Liver (tissue), 9 donors: ENCODE data around the gene EDAR. TPM values are rescaled to one million over a fixed set of nuclear protein-coding genes. Genes with fewer than 3 reads are reported as not detected.
A peak's percentile ranks its signal among the peaks of the same experiment; 100 is the strongest.

ENCODE experiments used
- DNase-seq: peaks from one replicate; pipeline ENCODE4 v3.0.0-alpha.2; 2017; ENCODE audit warnings: low spot score
- H3K27ac ChIP-seq, 2 donors: one replicate each; pipeline ENCODE4 v1.7.0; 2013; ENCODE audit warnings: inconsistent platforms in 2 of 2, low read length in 2 of 2, control low read depth in 1 of 2, low read depth in 1 of 2, mild to moderate bottlenecking in 1 of 2
- H3K27me3 ChIP-seq, 4 donors: one replicate each; pipeline versions ENCODE4 v1.6.1 to v1.7.0; 2013; ENCODE audit warnings: low read length in 3 of 4, inconsistent platforms in 1 of 4, mild to moderate bottlenecking in 1 of 4, moderate library complexity in 1 of 4; ENCODE audit not compliant: control insufficient read depth in 4 of 4, insufficient read depth in 4 of 4
- H3K36me3 ChIP-seq, 4 donors: one replicate each; pipeline versions ENCODE4 v1.6.1 to v1.7.0; 2013; ENCODE audit warnings: low read length in 3 of 4, mild to moderate bottlenecking in 3 of 4, low read depth in 1 of 4, moderate library complexity in 1 of 4; ENCODE audit not compliant: control insufficient read depth in 4 of 4, insufficient read depth in 3 of 4
- H3K4me1 ChIP-seq, 4 donors: one replicate each; pipeline versions ENCODE4 v1.6.1 to v1.7.0; 2013; ENCODE audit warnings: low read length in 3 of 4, mild to moderate bottlenecking in 3 of 4, moderate library complexity in 1 of 4; ENCODE audit not compliant: control insufficient read depth in 4 of 4, insufficient read depth in 4 of 4
- H3K4me3 ChIP-seq, 3 donors: one replicate each; pipeline versions ENCODE4 v1.6.1 to v1.7.0; 2013; ENCODE audit warnings: low read length in 3 of 3, control low read depth in 1 of 3, low read depth in 1 of 3, mild to moderate bottlenecking in 1 of 3
- H3K9ac ChIP-seq, 2 donors: one replicate each; pipeline ENCODE4 v1.7.0; 2013; ENCODE audit warnings: low read length in 2 of 2, mild to moderate bottlenecking in 2 of 2, moderate library complexity in 2 of 2, control low read depth in 1 of 2, low read depth in 1 of 2
- H3K9me3 ChIP-seq, 4 donors: one replicate each; pipeline versions ENCODE4 v1.6.1 to v1.7.0; 2013; ENCODE audit warnings: low read length in 3 of 4; ENCODE audit not compliant: control insufficient read depth in 4 of 4
- EGR1 ChIP-seq, 2 donors: IDR thresholded peaks; 2 replicates each; pipeline ENCODE4 v1.6.1; 2016 to 2018; ENCODE audit warnings: antibody characterized with exemption in 2 of 2, low read depth in 2 of 2
- FOXA1 ChIP-seq: IDR thresholded peaks from 2 replicates; pipeline ENCODE4 v1.6.1; 2016; ENCODE audit warnings: antibody characterized with exemption
- FOXA2 ChIP-seq: IDR thresholded peaks from 2 replicates; pipeline ENCODE4 v1.6.1; 2016; ENCODE audit warnings: antibody characterized with exemption
- GABPA ChIP-seq, 2 donors: IDR thresholded peaks in 1 of 2; conservative IDR thresholded peaks in 1 of 2; 2 replicates each; pipeline ENCODE4 v1.6.1; 2016; ENCODE audit warnings: antibody characterized with exemption in 2 of 2, mild to moderate bottlenecking in 1 of 2, moderate library complexity in 1 of 2
- HNF4A ChIP-seq, 2 donors: conservative IDR thresholded peaks; 2 replicates each; pipeline ENCODE4 v1.6.1; 2016; ENCODE audit warnings: antibody characterized with exemption in 2 of 2, mild to moderate bottlenecking in 2 of 2
- HNF4G ChIP-seq: IDR thresholded peaks from 2 replicates; pipeline ENCODE4 v1.6.1; 2016; ENCODE audit warnings: antibody characterized with exemption
- JUND ChIP-seq, 2 donors: IDR thresholded peaks; 2 replicates each; pipeline ENCODE4 v1.6.1; 2016; ENCODE audit warnings: antibody characterized with exemption in 2 of 2
- NR2F2 ChIP-seq: IDR thresholded peaks from 2 replicates; pipeline ENCODE4 v1.6.1; 2016; ENCODE audit warnings: antibody characterized with exemption
- RAD21 ChIP-seq, 2 donors: IDR thresholded peaks; 2 replicates each; pipeline ENCODE4 v1.6.1; 2016; ENCODE audit warnings: antibody characterized with exemption in 2 of 2, mild to moderate bottlenecking in 2 of 2
- REST ChIP-seq: IDR thresholded peaks from 2 replicates; pipeline ENCODE4 v1.6.1; 2016; ENCODE audit warnings: antibody characterized with exemption, mild to moderate bottlenecking
- RXRA ChIP-seq, 2 donors: IDR thresholded peaks; 2 replicates each; pipeline ENCODE4 v1.6.1; 2017 to 2018; ENCODE audit warnings: antibody characterized with exemption in 2 of 2, mild to moderate bottlenecking in 1 of 2
- SP1 ChIP-seq: IDR thresholded peaks from 2 replicates; pipeline ENCODE4 v1.6.1; 2018; ENCODE audit warnings: antibody characterized with exemption, mild to moderate bottlenecking
- TAF1 ChIP-seq: conservative IDR thresholded peaks from 2 replicates; pipeline ENCODE4 v1.6.1; 2016; ENCODE audit warnings: antibody characterized with exemption, mild to moderate bottlenecking
- YY1 ChIP-seq: IDR thresholded peaks from 2 replicates; pipeline ENCODE4 v1.6.1; 2016; ENCODE audit warnings: antibody characterized with exemption, mild to moderate bottlenecking
- WGBS: extraction: QIAGEN DNeasy Blood & Tissue Kit; methylation state at CpG from one replicate; pipeline ENCODE4 v1.1.7; 2013; 5-methylcytosine and 5-hydroxymethylcytosine counted together
- polyA plus RNA-seq, 2 donors: library from polyadenylated mRNA; stranded (reverse) in 1 of 2; unstranded in 1 of 2; fragments of 200-250 nt in 1 of 2; fragments of >200 nt in 1 of 2; fragmentation: Nextera tagmentation in 1 of 2; extraction: Ambion mirVana in 1 of 2; gene quantifications; one replicate each; pipeline versions ENCODE4 v1.2.1 to v1.2.3, GENCODE V29; 2013 to 2015
- total RNA-seq, 2 donors: library from RNA; depleted of rRNA; stranded (reverse); fragments of >200 nt; gene quantifications; one replicate each; pipeline ENCODE4 v1.2.3, GENCODE V29; 2014
- TF ChIP-seq, protein P1 (sequence below): IDR thresholded peaks from 2 replicates; pipeline ENCODE4 v1.6.1; 2016; ENCODE audit warnings: antibody characterized with exemption
- TF ChIP-seq, protein P2 (sequence below): fragments of 150-350 bp; IDR thresholded peaks from 2 replicates; pipeline ENCODE4 v1.5.1; 2017; ENCODE audit warnings: improper control_type of control experiment, low read depth, low read length; ENCODE audit not compliant: missing input control
- TF ChIP-seq, protein P3 (sequence below): IDR thresholded peaks from 2 replicates; pipeline ENCODE4 v1.6.1; 2016; ENCODE audit warnings: antibody characterized with exemption
- TF ChIP-seq, protein P4 (sequence below): IDR thresholded peaks from 2 replicates; pipeline ENCODE4 v1.6.1; 2016; ENCODE audit warnings: antibody characterized with exemption
- donor health status: healthy.
- donor health status: healthy.
- donor health status: healthy.
- donor health status: healthy.
- donor health status: healthy.

EDAR gene
- total and polyA plus RNA-seq, 4 donors, result 0.09 to 0.50 (median 0.10) TPM

GRCh38 chr2:109005686-109006204 is 16.7 kb upstream of the EDAR start (continued):
- TF ChIP-seq, protein P1, sequence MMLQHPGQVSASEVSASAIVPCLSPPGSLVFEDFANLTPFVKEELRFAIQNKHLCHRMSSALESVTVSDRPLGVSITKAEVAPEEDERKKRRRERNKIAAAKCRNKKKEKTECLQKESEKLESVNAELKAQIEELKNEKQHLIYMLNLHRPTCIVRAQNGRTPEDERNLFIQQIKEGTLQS, result no peak
- peak; percentile 64 to 77 for TF ChIP-seq RXRA (IDR thresholded peaks at IDR 0.05)
- TF ChIP-seq FOXA1, result peak; percentile 18
- peak; percentile 67 for TF ChIP-seq YY1

DNA sequence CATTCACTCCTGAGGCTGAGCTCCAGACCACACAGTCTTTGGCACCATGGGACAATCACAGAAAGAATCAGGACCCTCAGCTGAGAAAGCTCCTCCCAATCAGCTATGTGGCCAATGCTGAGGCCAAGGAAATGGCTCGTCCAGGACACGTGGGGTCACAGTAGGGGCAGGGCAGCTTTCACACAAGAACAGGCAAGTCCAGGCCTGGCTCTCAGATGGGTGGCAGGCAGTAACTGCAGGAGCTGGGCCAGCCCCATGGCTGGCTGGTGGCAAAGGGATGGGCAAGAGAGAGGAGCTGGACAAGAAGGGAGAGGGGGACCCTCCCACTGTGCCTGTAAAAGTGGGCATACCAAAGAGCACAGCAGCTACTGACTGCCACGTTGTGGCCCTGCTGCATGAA is 12.2 kb upstream of the EDAR start:
- no peaks in the 10 kb centered on the region for H3K36me3 ChIP-seq
- WGBS, result 84% methylated on average over 3 of the region's 3 CpGs

More for the DNA sequence above, 12.2 kb upstream of the EDAR start:
- Histone ChIP-seq H3K4me3 (no peak overlapping the region), H3K9ac (no peak overlapping the region), H3K9me3 (no peaks in the 10 kb centered on the region), H3K27ac (no peak overlapping the region), H3K4me1 (peaks cover 0 to 11% (median 6%) of the 10 kb centered on the region in 4 donors), H3K27me3 (no peaks in the 10 kb centered on the region)
- DNase-seq, result no peak
- TF ChIP-seq, protein P2, sequence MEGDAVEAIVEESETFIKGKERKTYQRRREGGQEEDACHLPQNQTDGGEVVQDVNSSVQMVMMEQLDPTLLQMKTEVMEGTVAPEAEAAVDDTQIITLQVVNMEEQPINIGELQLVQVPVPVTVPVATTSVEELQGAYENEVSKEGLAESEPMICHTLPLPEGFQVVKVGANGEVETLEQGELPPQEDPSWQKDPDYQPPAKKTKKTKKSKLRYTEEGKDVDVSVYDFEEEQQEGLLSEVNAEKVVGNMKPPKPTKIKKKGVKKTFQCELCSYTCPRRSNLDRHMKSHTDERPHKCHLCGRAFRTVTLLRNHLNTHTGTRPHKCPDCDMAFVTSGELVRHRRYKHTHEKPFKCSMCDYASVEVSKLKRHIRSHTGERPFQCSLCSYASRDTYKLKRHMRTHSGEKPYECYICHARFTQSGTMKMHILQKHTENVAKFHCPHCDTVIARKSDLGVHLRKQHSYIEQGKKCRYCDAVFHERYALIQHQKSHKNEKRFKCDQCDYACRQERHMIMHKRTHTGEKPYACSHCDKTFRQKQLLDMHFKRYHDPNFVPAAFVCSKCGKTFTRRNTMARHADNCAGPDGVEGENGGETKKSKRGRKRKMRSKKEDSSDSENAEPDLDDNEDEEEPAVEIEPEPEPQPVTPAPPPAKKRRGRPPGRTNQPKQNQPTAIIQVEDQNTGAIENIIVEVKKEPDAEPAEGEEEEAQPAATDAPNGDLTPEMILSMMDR, result no peak
- TF ChIP-seq SP1 (no peak), EGR1 (IDR thresholded peaks at IDR 0.05; ENCODE audit: low read depth in 2 of 2) (no peak), JUND (IDR thresholded peaks at IDR 0.05) (no peak), FOXA1 (no peak), NR2F2 (no peak), HNF4A (conservative IDR thresholded peaks at IDR 0.05) (no peak), RAD21 (IDR thresholded peaks at IDR 0.05) (no peak), HNF4G (no peak), FOXA2 (no peak), GABPA (IDR thresholded peaks at IDR 0.05 in 1 of 2, conservative IDR thresholded peaks at IDR 0.05 in 1 of 2) (no peak), RXRA (IDR thresholded peaks at IDR 0.05) (no peak), TAF1 (no peak), YY1 (no peak), REST (no peak)
- TF ChIP-seq, protein P1, result no peak
- TF ChIP-seq, protein P3, sequence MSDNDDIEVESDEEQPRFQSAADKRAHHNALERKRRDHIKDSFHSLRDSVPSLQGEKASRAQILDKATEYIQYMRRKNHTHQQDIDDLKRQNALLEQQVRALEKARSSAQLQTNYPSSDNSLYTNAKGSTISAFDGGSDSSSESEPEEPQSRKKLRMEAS, result no peak
- TF ChIP-seq, protein P4, sequence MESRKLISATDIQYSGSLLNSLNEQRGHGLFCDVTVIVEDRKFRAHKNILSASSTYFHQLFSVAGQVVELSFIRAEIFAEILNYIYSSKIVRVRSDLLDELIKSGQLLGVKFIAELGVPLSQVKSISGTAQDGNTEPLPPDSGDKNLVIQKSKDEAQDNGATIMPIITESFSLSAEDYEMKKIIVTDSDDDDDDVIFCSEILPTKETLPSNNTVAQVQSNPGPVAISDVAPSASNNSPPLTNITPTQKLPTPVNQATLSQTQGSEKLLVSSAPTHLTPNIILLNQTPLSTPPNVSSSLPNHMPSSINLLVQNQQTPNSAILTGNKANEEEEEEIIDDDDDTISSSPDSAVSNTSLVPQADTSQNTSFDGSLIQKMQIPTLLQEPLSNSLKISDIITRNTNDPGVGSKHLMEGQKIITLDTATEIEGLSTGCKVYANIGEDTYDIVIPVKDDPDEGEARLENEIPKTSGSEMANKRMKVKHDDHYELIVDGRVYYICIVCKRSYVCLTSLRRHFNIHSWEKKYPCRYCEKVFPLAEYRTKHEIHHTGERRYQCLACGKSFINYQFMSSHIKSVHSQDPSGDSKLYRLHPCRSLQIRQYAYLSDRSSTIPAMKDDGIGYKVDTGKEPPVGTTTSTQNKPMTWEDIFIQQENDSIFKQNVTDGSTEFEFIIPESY, result no peak
